COR-L47 (cell line): ENCODE results near the gene MAML2.

ENCODE experiments used
- DNase-seq: peaks from one replicate; lab custom pipeline; 2025; lab: John Stamatoyannopoulos, UW

The MAML2 gene

DNA sequence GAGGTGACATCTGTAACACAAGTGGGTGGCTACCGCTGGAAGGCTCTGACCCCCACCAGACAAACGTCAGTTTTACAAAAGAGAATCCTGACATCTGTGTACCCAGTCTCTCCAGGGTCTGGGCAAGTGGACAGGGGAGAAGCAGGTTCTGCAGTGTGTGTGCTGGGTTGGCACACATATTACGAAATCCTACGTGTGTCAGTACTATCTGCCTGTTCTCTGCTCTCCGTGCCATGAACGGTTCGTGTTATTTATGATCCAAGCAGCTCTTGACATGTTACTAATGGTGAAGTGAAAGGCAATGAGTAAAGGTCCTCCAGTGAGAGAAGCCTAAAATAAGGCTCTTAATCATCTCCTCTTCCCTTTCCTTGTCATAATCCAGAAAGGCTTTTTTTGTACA is 217.6 kb downstream of the MAML2 start:
- DNase-seq, result no peak

DNA sequence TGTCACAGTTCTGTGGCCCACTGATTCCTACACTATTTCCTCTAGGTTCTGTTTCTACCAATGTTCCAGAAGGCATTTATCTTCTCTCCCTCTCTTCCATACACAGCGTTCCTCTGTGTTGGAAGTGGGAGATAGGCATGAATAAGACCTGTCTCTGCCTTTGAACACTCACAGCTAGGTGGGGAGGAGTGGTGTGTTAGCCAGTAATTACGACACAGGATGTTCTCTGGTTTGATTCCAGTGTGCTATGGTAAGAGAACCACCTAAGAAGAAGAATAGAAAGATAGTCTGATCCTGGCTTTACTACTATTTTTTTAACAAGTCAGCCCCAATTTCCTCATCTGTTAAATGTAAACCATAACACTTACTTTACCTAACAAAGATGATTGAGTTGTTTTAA is 218.8 kb downstream of the MAML2 start:
- DNase-seq, result no peak

DNA sequence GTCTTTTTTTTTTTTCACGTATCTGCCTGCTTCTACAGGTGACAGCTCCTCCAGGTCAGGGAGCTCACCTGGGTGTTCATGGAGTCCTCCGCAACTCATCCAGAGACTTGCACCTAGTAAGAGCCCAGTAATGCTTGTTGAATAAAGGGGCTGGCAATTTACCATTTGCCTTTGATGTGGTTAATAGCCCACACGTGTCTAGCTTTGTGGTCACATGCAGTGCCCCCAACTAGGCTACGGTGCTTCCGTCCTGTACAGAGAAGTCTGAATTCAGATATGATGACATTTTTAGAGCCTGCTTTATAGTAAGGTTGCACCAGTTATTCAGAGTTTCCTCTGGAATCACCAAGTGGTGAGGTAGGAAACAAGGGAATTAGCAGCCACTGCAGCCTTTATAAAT is 219.7 kb downstream of the MAML2 start:
- DNase-seq, result no peak

DNA sequence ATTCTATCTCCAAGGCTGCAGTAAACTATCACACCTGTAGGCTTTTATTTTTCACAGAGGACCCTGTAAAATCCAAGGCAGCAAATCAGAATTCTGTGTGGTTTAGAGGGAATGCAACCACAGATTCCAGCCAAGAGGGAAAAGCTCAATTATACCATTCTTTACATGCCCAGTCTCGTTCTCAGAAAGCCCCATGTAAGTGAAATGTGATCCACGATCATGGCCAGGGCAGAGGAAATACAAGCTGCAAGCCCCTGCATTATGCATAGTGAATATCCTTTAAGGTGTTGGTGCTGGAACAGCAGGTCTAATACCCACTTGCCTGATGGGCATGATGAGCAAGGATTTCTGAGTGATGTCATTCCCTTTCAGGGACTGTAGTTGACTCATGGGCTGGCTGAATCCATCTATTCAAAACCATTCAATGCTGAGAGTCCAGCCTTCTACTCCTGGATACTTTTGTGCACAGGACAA is 220.4 kb downstream of the MAML2 start:
- DNase-seq, result no peak

DNA sequence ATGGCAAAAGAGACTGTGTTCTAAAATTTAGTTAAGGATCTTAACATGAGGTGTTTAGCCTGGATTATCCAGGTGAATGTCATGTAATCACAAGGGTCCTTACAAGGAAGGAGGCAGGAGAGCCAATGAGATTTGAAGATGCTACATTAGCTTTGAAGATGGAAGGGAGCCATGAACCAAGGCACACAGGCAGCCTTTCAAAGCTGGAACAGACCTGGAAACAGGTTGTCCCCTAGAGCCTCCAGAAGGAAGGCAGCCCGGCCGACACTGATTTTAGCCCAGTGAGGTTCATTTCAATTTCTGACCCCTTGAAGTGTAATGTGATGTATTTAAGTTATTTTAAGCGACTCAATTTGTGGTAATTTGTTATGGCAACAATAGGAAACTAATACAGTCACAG is 223.8 kb downstream of the MAML2 start:
- no peak for DNase-seq

DNA sequence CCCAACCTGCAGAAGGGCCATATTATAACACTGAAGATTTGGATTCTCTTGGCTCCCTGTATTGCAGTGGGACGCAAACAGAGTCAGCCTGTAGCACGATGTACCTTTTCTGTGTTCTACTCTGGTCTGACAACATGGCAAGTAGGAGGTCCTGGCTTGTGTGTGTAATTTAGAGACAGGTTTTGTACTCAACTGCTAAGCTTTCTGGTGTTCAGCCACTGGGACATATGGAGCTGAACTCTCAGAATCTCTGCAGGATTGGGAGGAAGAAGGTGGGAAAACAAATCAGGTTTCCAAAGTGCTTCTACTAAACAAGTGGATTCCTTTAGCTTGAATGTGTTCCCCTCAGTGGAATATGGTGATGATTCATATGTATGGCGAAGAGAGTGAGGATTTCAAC is 226.6 kb downstream of the MAML2 start:
- DNase-seq, result no peak

DNA sequence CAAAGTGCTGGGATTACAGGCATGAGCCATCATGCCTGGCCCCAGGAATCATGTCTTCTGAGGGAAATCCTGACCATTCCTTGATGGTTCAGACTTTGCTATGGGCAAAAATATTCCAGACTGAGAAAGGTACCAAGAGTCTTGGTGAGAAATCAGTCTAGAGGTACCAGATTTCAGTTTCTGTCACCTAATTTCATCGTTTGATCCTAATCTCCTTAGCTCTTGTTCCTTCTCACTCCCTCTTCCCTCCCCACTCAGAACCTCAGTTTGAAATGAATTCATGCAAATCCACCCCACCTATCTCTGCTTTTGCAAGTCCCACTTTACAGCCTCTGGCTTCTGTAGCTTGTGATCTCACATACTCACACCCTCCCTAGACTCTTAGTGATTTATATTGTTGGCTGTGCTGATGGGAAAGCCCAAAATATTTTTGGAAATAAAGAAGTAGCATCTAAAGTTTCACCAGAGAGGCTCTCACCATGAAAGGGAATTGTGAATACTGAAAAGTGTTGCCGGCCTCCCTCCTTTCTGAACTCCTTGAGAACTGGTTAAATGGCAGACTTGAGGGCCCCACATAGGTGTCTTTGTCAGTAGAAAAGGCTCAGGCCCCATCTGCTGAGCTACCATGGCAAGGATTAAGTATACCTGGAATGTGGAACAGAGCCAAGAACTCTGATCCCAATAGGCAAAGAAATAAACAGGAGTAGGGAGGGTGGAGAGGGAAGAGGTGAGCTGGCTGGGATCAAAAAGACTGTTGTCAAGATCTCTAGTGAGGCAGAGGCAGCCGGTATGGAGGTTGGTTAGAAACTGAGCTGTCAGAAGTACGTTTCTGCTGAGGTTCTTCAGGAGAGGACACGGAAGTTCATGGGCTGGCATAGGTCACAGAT is 228.6 kb downstream of the MAML2 start:
- no peak for DNase-seq

DNA sequence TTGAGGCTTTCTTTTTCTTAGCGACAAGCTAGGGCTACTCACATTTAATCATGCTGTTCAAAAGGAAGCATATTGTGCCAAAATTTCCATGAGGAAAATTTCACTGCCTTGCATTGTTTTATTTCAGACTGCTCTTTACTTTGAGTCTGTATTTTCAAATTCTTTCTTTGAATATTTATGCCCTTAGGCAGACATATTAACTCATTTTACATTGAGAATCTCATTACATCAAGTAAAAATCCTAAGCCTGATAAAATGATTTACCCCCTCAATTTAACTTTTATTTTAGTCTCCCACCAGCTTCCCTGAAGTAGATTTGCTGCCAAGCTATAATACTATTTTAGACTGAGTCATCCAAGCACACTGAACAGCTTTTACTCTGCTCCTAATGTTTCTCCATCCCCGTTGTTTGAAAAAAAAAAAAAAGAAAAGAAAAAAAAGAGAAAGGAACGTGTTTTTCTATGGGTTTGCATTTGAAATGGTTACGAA is 229.8 kb downstream of the MAML2 start:
- DNase-seq, result no peak

DNA sequence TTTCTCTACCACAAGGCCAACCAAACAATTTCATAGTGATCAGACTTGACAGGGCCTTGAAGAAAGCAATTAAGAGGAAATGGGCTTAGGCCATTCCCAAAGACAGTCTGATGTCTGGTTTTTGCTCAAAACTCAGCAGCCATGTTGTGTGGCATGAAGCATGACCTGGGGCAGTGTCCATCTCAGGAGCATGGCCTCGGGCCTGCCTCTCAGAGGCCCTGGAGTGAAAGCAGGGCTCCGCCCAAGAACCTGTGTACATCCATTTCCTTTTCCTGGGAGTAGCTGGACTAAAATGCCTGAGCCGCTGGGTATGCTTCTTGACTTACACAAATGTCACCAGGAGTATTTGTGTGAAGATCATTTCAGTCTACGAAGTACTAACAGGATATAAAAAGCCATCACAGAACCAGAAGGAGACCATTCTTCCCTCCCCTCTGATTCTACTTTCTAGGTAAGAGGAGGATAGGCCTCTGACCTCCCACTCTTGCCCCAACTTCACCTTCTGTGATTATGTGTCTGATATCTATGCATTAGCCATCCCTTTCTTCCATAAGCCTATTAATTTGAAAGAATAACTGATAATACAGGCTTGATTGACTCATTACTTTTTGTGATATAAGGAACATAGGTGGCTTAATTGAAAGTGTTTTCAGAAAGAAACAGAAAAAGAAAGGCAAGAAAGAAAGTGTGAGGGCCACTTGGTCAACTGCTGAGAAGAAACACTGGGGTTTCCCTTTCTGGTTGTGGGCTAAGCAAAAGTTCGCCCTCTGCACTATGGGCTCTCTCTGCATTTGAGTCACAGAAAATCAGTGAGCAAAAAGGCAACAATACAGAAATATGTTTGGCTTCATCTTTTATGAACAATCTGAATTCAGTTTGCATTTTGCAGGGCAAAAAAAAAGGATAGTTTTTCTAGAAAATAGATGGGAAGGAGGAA is 230.5 kb downstream of the MAML2 start:
- DNase-seq, result no peak

DNA sequence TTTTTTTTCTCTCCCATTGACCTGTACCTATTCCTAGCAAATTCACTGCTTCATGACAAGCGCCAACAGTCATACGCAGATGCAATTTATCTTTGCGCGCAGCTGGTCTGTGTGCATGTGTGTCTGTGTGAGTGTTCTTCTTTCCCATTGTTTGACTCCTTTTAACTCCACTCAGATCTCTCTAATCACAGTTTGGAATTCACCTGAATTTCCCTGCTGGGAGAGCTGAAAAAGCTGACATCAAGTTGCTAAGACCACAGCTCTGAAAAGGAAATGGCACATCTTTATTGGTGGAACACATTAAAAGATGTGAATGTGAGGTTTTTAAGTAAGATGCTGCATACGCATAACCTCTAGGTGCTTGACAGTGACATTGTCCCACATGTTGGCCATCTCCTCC is 231.7 kb downstream of the MAML2 start:
- DNase-seq, result no peak

DNA sequence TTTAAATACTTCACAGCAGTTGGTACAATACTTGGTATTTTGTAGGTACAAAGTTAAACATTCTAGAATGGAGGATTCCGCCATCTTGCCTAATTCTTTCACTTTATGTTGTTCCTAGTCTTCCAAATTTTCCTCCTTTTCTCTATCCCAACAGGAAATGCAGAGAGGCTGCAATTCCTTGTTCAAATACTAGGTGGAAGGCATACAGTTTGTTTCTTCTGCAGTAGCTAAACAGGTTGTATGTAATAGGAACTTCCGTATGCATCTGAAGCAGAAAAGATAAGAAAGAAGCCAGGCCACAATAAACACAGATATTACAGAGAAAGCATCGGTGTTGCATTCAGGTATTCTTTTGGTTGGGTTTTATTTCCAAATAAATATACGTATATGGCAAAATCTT is 232.7 kb downstream of the MAML2 start:
- no peak for DNase-seq

DNA sequence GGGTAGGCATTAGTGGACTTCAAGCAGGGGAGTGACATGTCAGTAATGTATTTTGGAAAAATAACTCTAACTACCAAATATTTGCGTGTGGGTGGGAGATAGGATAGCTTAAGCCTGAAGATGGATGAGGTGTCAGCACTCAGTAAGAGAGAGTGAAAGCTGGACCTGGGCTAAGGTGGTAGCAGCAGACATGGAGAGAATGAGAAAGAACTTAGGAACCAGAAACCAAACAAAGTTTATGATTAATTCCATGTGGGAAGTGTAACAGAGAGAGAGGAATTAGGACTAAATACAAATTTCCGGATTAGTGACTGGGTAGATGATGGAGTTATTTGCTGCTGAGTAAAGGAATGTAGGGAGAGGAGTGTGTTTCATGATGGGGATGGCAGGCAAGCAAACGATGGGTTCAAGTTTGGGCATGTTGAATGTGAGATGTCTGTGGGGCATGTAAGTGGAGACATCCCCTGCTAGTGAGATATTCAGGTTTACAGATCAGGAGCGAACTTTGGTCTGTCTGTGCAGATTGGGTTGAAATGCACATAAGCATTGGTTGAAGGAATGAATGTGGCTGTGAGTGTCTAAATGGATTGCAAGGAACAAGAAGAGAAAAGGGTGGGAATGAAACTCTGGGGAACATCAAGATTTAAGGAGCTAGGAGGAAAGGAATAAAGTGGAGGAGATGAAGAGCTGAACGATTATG is 233.5 kb downstream of the MAML2 start:
- DNase-seq, result no peak

DNA sequence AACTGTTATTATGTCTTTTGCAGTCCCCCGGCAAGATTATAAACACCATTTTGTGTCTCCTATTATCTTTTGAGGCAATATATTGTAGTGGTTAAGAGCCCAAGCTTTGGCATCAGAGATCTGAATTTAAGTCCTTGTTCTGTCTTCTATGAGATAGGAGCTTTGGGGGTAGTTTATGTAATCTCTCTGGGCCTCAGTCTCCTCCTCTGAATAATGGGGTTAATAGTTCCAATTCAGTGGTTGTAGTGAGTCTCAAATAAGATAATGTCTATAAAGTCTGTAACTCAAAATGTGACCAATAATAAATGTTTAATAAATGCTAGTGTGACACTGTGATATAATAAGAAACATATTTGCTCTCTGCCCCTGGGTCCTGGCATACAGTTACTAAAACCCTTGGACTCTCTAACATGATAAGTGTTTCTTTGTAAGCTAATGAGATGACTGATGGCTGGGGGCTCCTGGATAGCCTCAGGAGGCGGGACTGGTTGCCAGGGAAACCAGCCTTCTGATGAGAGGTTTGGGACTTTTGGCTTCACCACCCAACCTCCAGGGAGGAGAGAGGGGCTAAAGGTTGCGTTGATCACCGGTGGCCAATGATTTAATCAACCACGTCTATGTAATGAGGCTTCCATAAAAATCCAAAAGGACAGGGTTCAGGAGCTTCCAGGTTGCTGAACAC is 235.7 kb downstream of the MAML2 start:
- DNase-seq, result no peak

DNA sequence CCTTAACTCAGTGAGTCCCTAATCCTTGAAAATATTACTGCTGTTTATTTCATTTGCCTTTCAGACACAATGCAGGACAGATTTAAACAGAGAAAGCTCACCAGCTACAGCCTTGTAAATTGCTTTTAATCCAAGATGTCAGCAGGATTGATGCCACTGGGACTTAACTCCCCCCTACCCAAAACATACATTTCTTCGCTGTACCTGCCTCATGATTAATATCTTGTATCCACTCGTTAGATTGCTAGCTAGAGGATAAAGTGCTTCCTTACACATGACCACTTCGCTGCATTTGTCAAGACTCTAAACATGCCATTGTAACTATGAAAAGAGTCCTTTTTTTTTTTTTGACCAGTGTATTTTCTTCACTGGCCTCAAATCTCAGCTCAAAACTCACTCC is 236.3 kb downstream of the MAML2 start:
- no peak for DNase-seq

DNA sequence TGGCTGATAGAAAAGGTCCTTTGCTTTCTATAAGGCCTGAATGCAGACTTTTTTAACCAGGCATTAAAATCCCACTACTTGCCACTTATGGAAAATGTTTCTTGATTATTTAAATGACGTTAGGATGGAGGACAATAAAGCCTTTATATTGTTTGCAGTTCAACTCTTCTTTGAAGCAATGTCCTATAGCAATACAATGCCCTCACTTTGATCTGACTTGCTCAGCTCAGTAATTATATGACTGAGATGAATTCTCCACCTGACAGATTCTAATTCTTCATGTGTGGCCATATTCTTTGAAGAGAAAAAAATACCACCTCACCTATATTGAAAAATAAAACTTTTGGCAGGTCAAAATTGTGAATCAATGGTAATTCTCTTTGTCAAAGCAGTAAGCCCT is 237.1 kb downstream of the MAML2 start:
- DNase-seq, result no peak

DNA sequence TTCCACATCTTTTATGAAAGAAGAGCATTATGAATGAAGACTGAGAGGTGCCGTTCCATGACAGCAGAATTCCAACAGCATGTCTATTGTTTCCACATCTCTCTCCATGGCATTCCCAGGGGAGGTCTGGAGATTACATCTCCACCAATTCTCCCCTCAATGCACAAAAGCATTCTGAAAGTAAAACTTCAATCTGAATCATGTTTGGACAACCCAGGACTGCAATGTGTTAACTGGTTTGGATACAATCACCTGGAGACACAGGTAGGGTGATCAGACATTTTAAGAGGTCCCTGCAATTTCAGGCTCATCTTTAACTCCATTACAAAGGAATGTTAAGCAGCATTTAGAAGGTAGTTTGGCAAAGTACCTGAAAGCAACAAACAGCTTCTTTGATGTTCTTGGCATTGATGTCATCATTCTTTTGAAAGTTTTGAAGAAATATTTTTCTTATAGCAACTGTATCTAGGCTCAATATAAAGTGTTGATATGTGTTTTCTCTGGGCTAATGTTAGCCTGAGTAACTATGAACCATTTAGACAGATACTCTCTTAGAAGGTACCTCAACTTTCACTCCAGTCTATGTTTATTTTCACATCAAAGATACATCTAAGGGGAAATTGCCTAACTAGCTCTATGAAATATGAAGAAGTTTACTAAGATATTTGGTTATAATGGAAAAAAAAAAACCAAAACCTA is 237.6 kb downstream of the MAML2 start:
- no peak for DNase-seq

DNA sequence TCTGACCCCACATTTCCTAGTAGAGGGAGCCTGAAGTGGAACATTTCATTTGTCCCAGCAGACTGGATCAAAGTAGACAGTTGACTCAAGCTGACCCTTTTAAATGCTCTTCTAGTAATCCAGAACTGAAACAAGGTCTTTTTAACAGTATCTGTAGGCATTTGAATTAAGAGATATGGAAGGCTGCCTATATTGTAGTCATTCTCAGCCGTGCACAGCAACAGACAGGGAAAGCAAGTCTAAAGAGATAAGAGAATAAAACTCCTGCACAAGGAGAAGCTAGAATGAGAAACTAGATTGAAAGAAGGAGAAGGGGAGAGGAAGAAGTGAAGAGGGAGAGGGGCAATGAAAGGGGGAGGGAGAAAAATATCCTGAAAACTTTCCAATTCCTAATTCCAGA is 238.5 kb downstream of the MAML2 start:
- no peak for DNase-seq

DNA sequence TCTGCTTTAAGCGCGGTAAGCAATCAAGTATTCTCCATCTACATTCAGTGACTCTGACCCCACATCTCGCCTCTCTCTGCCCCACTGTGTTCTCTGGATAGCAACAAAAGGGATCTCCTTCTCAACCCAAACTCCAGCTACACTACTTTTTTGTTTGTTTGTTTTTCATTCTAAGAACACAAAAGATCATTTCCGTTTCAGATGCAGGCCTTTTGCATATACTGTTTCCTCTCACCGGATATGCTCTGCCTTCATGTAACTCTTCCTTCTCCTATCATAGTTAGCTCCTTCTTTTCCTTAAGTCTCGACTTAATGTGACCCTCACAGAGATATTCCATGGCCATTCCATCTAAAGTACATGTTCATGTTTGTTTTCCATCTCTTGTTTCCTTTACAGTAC is 239.3 kb downstream of the MAML2 start:
- no peak for DNase-seq

DNA sequence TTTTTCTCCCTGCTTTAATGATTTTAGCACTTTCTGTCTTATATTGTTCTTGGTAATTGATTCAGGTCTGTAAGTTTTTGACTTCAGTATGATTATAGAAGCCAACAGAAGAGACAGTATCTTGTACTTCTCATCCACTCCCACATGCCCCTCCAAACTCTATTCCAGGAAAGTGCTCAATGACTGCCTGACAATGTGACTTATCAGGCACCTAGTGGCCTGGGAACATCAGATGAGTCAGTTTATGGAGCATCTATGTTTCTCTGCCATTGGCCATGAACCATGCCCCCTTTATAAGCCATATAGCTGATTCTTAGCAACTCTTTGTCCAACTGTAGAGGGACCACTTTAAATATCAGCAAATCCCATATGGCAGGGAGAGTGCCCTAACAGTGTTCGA is 239.9 kb downstream of the MAML2 start:
- no peak for DNase-seq

DNA sequence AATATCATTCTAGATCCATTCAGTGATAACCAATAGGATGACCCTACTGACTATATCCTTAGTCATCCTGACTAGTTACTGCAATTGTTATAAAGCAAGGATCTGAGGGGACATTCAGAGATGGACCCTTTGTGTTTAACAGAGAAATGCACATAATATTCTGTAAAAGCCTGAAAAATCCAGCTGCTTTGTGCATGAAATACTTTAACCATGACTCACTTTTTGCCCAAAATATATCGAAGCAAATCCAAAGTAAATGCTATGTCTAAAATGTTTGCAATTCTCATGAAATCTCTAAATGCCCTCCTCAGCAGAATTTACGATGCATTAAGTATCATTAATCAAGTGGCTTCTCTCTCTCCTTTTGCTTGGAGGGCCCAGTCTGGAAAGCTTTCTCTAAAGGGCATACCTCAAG is 240.3 kb downstream of the MAML2 start:
- no peak for DNase-seq

DNA sequence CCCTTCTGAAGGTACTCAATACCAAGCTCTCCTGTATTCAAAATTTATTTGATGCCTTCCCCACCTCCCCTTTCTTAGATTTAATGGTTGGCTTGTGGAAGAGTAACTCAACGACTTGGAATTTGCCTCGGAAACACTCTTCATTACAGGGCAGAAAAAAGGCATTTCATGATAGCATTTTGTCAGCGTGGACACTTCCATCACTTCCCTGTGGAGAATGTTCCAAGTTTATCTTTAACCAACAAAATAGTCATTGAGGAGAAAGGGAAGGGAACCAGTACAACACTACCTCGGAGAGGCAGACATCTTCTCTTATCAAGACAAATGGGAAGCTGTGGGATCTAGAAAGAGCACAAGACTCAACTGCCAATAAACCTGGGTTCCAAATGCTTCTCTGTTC is 241.8 kb downstream of the MAML2 start:
- DNase-seq, result no peak
